ENCODE data around the gene ZNF106. TPM values are rescaled to one million over a fixed set of nuclear protein-coding genes. Genes with fewer than 3 reads are reported as not detected.

Gene ZNF106
- total RNA-seq, 1 experiment from 2014 or later, result 21.8 TPM

- Histone ChIP-seq H3K27me3 (ENCODE audit: control insufficient read depth, insufficient read depth, low read length) (no peaks in the 10 kb centered on the region), H3K4me3 (ENCODE audit: insufficient read depth, low read depth, low read length) (no peak overlapping the region), H3K36me3 (replicated peaks; ENCODE audit: control insufficient read depth, insufficient read depth, low read length) (peaks cover 7% of the 10 kb centered on the region)
Measured at GRCh38 chr15:42453826-42454225, 37.1 kb downstream of the ZNF106 start.

GRCh38 chr15:42450425-42450790 lies 40.5 kb downstream of the ZNF106 start:
- H3K4me3 ChIP-seq (ENCODE audit: insufficient read depth, low read depth, low read length), result no peak overlapping the region
- H3K27me3 ChIP-seq (ENCODE audit: control insufficient read depth, insufficient read depth, low read length), result no peaks in the 10 kb centered on the region
- peaks cover 10% of the 10 kb centered on the region for H3K36me3 ChIP-seq (replicated peaks; ENCODE audit: control insufficient read depth, insufficient read depth, low read length)
- DNase-seq, result no peak

More at GRCh38 chr15:42453826-42454225, 37.1 kb downstream of the ZNF106 start:
- no peak for DNase-seq

- DNase-seq, result no peak
- Histone ChIP-seq H3K4me3 (ENCODE audit: insufficient read depth, low read depth, low read length) (no peak overlapping the region), H3K36me3 (replicated peaks; ENCODE audit: control insufficient read depth, insufficient read depth, low read length) (peaks cover 10% of the 10 kb centered on the region)
Measured at GRCh38 chr15:42449770-42450424, 41.0 kb downstream of the ZNF106 start.

GRCh38 chr15:42448281-42448680 lies 42.7 kb downstream of the ZNF106 start:
- no peak for DNase-seq
- no peak overlapping the region for H3K4me3 ChIP-seq (ENCODE audit: insufficient read depth, low read depth, low read length)
- H3K36me3 ChIP-seq (replicated peaks; ENCODE audit: control insufficient read depth, insufficient read depth, low read length), result peaks cover 12% of the 10 kb centered on the region
- H3K27me3 ChIP-seq (ENCODE audit: control insufficient read depth, insufficient read depth, low read length), result no peaks in the 10 kb centered on the region

More at GRCh38 chr15:42449770-42450424, 41.0 kb downstream of the ZNF106 start:
- H3K27me3 ChIP-seq (ENCODE audit: control insufficient read depth, insufficient read depth, low read length), result no peaks in the 10 kb centered on the region

GRCh38 chr15:42447599-42447998 lies 43.3 kb downstream of the ZNF106 start:
- Histone ChIP-seq H3K36me3 (replicated peaks; ENCODE audit: control insufficient read depth, insufficient read depth, low read length) (peaks cover 12% of the 10 kb centered on the region), H3K27me3 (ENCODE audit: control insufficient read depth, insufficient read depth, low read length) (no peaks in the 10 kb centered on the region), H3K4me3 (ENCODE audit: insufficient read depth, low read depth, low read length) (no peak overlapping the region)
- DNase-seq, result no peak

- H3K27me3 ChIP-seq (ENCODE audit: control insufficient read depth, insufficient read depth, low read length), result no peaks in the 10 kb centered on the region
- DNase-seq, result no peak
- H3K36me3 ChIP-seq (replicated peaks; ENCODE audit: control insufficient read depth, insufficient read depth, low read length), result peaks cover 8% of the 10 kb centered on the region
- no peak overlapping the region for H3K4me3 ChIP-seq (ENCODE audit: insufficient read depth, low read depth, low read length)
Measured at GRCh38 chr15:42445551-42445950, 45.4 kb downstream of the ZNF106 start.

- no peak for DNase-seq
- H3K4me3 ChIP-seq (ENCODE audit: insufficient read depth, low read depth, low read length), result no peak overlapping the region
- H3K36me3 ChIP-seq (replicated peaks; ENCODE audit: control insufficient read depth, insufficient read depth, low read length), result peaks cover 8% of the 10 kb centered on the region
- H3K27me3 ChIP-seq (ENCODE audit: control insufficient read depth, insufficient read depth, low read length), result no peaks in the 10 kb centered on the region
Measured at GRCh38 chr15:42444415-42445063, 46.4 kb downstream of the ZNF106 start.

GRCh38 chr15:42427429-42428223 lies 63.3 kb downstream of the ZNF106 start:
- no peak overlapping the region for H3K4me3 ChIP-seq (ENCODE audit: insufficient read depth, low read depth, low read length)
- DNase-seq, result no peak
- H3K27me3 ChIP-seq (ENCODE audit: control insufficient read depth, insufficient read depth, low read length), result no peaks in the 10 kb centered on the region
- peaks cover 7% of the 10 kb centered on the region for H3K36me3 ChIP-seq (replicated peaks; ENCODE audit: control insufficient read depth, insufficient read depth, low read length)

- Histone ChIP-seq H3K36me3 (replicated peaks; ENCODE audit: control insufficient read depth, insufficient read depth, low read length) (peaks cover 7% of the 10 kb centered on the region), H3K27me3 (ENCODE audit: control insufficient read depth, insufficient read depth, low read length) (no peaks in the 10 kb centered on the region), H3K4me3 (ENCODE audit: insufficient read depth, low read depth, low read length) (no peak overlapping the region)
- DNase-seq, result no peak
Measured at GRCh38 chr15:42421376-42421775, 69.6 kb downstream of the ZNF106 start.

GRCh38 chr15:42419369-42419768 lies 71.6 kb downstream of the ZNF106 start:
- Histone ChIP-seq H3K27me3 (ENCODE audit: control insufficient read depth, insufficient read depth, low read length) (no peaks in the 10 kb centered on the region), H3K36me3 (replicated peaks; ENCODE audit: control insufficient read depth, insufficient read depth, low read length) (peaks cover 9% of the 10 kb centered on the region), H3K4me3 (ENCODE audit: insufficient read depth, low read depth, low read length) (no peak overlapping the region)
- DNase-seq, result no peak

GRCh38 chr15:42413920-42414319 lies 77.0 kb downstream of the ZNF106 start:
- H3K4me3 ChIP-seq (ENCODE audit: insufficient read depth, low read depth, low read length), result no peak overlapping the region
- peaks cover 7% of the 10 kb centered on the region for H3K36me3 ChIP-seq (replicated peaks; ENCODE audit: control insufficient read depth, insufficient read depth, low read length)
- no peaks in the 10 kb centered on the region for H3K27me3 ChIP-seq (ENCODE audit: control insufficient read depth, insufficient read depth, low read length)
- no peak for DNase-seq

GRCh38 chr15:42411884-42412283 lies 79.1 kb downstream of the ZNF106 start:
- no peak overlapping the region for H3K4me3 ChIP-seq (ENCODE audit: insufficient read depth, low read depth, low read length)
- H3K36me3 ChIP-seq (replicated peaks; ENCODE audit: control insufficient read depth, insufficient read depth, low read length), result peaks cover 5% of the 10 kb centered on the region
- H3K27me3 ChIP-seq (ENCODE audit: control insufficient read depth, insufficient read depth, low read length), result no peaks in the 10 kb centered on the region
- no peak for DNase-seq

GRCh38 chr15:42409011-42409410 lies 81.9 kb downstream of the ZNF106 start:
- Histone ChIP-seq H3K27me3 (ENCODE audit: control insufficient read depth, insufficient read depth, low read length) (no peaks in the 10 kb centered on the region), H3K36me3 (replicated peaks; ENCODE audit: control insufficient read depth, insufficient read depth, low read length) (peaks cover 1% of the 10 kb centered on the region), H3K4me3 (ENCODE audit: insufficient read depth, low read depth, low read length) (no peak overlapping the region)
- DNase-seq, result no peak

- peaks cover 1% of the 10 kb centered on the region for H3K36me3 ChIP-seq (replicated peaks; ENCODE audit: control insufficient read depth, insufficient read depth, low read length)
- no peak overlapping the region for H3K4me3 ChIP-seq (ENCODE audit: insufficient read depth, low read depth, low read length)
- H3K27me3 ChIP-seq (ENCODE audit: control insufficient read depth, insufficient read depth, low read length), result no peaks in the 10 kb centered on the region
- no peak for DNase-seq
Measured at GRCh38 chr15:42408178-42408577, 82.8 kb downstream of the ZNF106 start.
